K562 (cell line): ENCODE results near the gene LCTL. TPM values are rescaled to one million over a fixed set of nuclear protein-coding genes. Genes with fewer than 3 reads are reported as not detected.

Experiments
- CEBPB ChIP-seq: fragments of 450-650 bp; IDR thresholded peaks from 2 replicates; pipeline ENCODE4 v1.6.1; 2016; ENCODE audit warnings: missing genetic modification characterization, missing compliant biosample characterization
- GTF2F1 ChIP-seq: IDR thresholded peaks from 2 replicates; pipeline ENCODE4 v1.6.1; 2011; ENCODE audit warnings: low read depth, low read length, improper control_type of control experiment
- MEF2A ChIP-seq: IDR thresholded peaks from 2 replicates; pipeline ENCODE4 v1.6.1; 2011; ENCODE audit warnings: low read depth, mild to moderate bottlenecking, low read length, moderate library complexity; ENCODE audit not compliant: control insufficient read depth
- NELFE ChIP-seq: IDR thresholded peaks from 2 replicates; pipeline ENCODE4 v1.6.1; 2011; ENCODE audit warnings: mild to moderate bottlenecking; ENCODE audit not compliant: insufficient read depth, insufficient read length
- NONO ChIP-seq, 2 experiments: fragments of 200-400 bp in 1 of 2; fragments of 450-650 bp in 1 of 2; formaldehyde crosslinking in 1 of 2; IDR thresholded peaks; 2 replicates each; pipeline ENCODE4 v1.6.1; 2017; ENCODE audit warnings: low read depth in 2 of 2, mild to moderate bottlenecking in 2 of 2, moderate library complexity in 2 of 2, low read length in 1 of 2
- RBFOX2 ChIP-seq: fragments of 200-400 bp; formaldehyde crosslinking; IDR thresholded peaks from 2 replicates; pipeline ENCODE4 v1.6.1; 2017; ENCODE audit warnings: low read depth, mild to moderate bottlenecking, low read length, moderate library complexity
- SUPT5H ChIP-seq: fragments of 450-650 bp; IDR thresholded peaks from 2 replicates; pipeline ENCODE4 v1.6.1; 2016
- ZNF311 ChIP-seq: fragments of 250-450 bp; sonication (Bioruptor Pico); IDR thresholded peaks from 2 replicates; pipeline ENCODE4 v1.4.0; 2020; ENCODE audit warnings: mild to moderate bottlenecking, moderate library complexity
- ZNF316 ChIP-seq: fragments of 450-650 bp; IDR thresholded peaks from 2 replicates; pipeline ENCODE4 v1.6.1; 2016
- polyA plus RNA-seq, 8 experiments: library from polyadenylated mRNA; depleted of rRNA in 4 of 8; stranded (reverse) in 5 of 8; unstranded in 3 of 8; fragments of >200 nt; fragmentation: Nextera tagmentation in 2 of 8; fragmentation: Illumina TruSeq in 1 of 8; extraction: Ambion mirVana in 2 of 8; extraction: Trizol in 1 of 8; gene quantifications; 2 replicates each; pipeline versions ENCODE4 v1.2.1 to v1.2.3, GENCODE V29; 2011 to 2014; ENCODE audit warnings: inconsistent platforms in 1 of 8, missing spikeins in 1 of 8
- total RNA-seq, 7 experiments: library from RNA; depleted of rRNA in 6 of 7; stranded (reverse); fragments of >200 nt in 6 of 7; fragmentation: Illumina TruSeq in 2 of 7; extraction: Trizol in 2 of 7; gene quantifications; 2 replicates each; pipeline versions ENCODE4 v1.2.1 to v1.2.3, GENCODE V29; 2011 to 2021; ENCODE audit warnings: low replicate concordance in 1 of 7
- TF ChIP-seq, protein P1 (sequence below): fragments of 450-650 bp; IDR thresholded peaks from 2 replicates; pipeline ENCODE4 v1.6.1; 2016; ENCODE audit warnings: mild to moderate bottlenecking, moderate library complexity
- TF ChIP-seq, protein P2 (sequence below): sonication (generic); formaldehyde crosslinking; IDR thresholded peaks from 2 replicates; pipeline ENCODE4 v1.8.0; 2022; ENCODE audit warnings: mild to moderate bottlenecking, missing genetic modification reagents
- TF ChIP-seq, protein P3 (sequence below): fragments of 250-450 bp; sonication (Bioruptor Pico); IDR thresholded peaks from 2 replicates; pipeline ENCODE4 v1.5.0; 2021; ENCODE audit warnings: mild to moderate bottlenecking, borderline replicate concordance

The LCTL gene
- total and polyA plus RNA-seq, 9 of the 15 experiments (the other 6 are each of a cell fraction or from before 2014, with no cell fraction given): 0.08 to 0.31 (median 0.17) TPM; not detected in 6

DNA sequence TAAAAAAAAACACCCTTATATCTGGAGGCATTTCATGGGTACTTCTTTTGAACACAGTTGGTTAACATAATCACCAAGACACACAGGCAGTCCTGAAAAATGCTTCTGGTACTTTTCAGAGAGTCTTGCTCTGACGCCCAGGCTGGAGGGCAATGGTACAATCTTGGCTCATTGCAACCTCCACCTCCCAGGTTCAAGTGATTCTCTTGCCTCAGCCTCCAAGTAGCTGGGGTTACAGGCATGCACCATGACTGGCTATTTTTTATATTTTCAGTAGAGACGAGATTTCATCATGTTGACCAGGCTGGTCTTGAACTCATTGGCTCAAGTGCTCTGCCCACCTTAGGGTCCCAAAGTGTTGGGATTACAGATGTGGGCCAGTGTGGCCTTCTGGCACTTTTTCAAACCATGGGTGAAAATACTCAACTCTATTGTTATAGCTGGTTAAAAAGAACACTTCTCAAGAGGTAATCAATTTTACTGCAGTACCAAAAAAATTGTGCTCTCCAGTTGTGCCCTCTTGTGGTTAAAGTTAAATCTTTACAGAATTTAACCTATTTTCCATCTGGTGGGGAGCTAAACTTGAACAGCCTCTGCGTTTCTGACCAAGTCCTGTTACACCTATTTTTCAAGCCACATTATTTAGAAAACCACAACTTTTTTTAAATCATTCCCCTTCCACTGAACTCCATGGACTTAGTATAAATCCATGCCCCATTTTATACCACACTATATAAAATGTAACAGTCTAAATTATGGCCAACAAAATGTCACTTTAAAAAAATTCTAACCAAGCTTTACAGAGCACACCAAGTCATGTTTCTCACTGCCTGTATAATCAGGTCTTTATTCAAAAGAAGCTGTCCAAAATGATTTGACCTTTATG lies 67.1 kb downstream of the LCTL start (continued):
- TF ChIP-seq, protein P1, sequence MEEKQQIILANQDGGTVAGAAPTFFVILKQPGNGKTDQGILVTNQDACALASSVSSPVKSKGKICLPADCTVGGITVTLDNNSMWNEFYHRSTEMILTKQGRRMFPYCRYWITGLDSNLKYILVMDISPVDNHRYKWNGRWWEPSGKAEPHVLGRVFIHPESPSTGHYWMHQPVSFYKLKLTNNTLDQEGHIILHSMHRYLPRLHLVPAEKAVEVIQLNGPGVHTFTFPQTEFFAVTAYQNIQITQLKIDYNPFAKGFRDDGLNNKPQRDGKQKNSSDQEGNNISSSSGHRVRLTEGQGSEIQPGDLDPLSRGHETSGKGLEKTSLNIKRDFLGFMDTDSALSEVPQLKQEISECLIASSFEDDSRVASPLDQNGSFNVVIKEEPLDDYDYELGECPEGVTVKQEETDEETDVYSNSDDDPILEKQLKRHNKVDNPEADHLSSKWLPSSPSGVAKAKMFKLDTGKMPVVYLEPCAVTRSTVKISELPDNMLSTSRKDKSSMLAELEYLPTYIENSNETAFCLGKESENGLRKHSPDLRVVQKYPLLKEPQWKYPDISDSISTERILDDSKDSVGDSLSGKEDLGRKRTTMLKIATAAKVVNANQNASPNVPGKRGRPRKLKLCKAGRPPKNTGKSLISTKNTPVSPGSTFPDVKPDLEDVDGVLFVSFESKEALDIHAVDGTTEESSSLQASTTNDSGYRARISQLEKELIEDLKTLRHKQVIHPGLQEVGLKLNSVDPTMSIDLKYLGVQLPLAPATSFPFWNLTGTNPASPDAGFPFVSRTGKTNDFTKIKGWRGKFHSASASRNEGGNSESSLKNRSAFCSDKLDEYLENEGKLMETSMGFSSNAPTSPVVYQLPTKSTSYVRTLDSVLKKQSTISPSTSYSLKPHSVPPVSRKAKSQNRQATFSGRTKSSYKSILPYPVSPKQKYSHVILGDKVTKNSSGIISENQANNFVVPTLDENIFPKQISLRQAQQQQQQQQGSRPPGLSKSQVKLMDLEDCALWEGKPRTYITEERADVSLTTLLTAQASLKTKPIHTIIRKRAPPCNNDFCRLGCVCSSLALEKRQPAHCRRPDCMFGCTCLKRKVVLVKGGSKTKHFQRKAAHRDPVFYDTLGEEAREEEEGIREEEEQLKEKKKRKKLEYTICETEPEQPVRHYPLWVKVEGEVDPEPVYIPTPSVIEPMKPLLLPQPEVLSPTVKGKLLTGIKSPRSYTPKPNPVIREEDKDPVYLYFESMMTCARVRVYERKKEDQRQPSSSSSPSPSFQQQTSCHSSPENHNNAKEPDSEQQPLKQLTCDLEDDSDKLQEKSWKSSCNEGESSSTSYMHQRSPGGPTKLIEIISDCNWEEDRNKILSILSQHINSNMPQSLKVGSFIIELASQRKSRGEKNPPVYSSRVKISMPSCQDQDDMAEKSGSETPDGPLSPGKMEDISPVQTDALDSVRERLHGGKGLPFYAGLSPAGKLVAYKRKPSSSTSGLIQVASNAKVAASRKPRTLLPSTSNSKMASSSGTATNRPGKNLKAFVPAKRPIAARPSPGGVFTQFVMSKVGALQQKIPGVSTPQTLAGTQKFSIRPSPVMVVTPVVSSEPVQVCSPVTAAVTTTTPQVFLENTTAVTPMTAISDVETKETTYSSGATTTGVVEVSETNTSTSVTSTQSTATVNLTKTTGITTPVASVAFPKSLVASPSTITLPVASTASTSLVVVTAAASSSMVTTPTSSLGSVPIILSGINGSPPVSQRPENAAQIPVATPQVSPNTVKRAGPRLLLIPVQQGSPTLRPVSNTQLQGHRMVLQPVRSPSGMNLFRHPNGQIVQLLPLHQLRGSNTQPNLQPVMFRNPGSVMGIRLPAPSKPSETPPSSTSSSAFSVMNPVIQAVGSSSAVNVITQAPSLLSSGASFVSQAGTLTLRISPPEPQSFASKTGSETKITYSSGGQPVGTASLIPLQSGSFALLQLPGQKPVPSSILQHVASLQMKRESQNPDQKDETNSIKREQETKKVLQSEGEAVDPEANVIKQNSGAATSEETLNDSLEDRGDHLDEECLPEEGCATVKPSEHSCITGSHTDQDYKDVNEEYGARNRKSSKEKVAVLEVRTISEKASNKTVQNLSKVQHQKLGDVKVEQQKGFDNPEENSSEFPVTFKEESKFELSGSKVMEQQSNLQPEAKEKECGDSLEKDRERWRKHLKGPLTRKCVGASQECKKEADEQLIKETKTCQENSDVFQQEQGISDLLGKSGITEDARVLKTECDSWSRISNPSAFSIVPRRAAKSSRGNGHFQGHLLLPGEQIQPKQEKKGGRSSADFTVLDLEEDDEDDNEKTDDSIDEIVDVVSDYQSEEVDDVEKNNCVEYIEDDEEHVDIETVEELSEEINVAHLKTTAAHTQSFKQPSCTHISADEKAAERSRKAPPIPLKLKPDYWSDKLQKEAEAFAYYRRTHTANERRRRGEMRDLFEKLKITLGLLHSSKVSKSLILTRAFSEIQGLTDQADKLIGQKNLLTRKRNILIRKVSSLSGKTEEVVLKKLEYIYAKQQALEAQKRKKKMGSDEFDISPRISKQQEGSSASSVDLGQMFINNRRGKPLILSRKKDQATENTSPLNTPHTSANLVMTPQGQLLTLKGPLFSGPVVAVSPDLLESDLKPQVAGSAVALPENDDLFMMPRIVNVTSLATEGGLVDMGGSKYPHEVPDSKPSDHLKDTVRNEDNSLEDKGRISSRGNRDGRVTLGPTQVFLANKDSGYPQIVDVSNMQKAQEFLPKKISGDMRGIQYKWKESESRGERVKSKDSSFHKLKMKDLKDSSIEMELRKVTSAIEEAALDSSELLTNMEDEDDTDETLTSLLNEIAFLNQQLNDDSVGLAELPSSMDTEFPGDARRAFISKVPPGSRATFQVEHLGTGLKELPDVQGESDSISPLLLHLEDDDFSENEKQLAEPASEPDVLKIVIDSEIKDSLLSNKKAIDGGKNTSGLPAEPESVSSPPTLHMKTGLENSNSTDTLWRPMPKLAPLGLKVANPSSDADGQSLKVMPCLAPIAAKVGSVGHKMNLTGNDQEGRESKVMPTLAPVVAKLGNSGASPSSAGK: no peak
- TF ChIP-seq, protein P2, sequence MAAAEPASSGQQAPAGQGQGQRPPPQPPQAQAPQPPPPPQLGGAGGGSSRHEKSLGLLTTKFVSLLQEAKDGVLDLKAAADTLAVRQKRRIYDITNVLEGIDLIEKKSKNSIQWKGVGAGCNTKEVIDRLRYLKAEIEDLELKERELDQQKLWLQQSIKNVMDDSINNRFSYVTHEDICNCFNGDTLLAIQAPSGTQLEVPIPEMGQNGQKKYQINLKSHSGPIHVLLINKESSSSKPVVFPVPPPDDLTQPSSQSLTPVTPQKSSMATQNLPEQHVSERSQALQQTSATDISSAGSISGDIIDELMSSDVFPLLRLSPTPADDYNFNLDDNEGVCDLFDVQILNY (CRISPR knock-in tag): no peak
- no peak for TF ChIP-seq ZNF311
- TF ChIP-seq MEF2A: no peak
- TF ChIP-seq NELFE: no peak
- 0 out of 4 replicates have a peak, but pooled peaks of 1 of the 2 experiments have one; percentile 10 for TF ChIP-seq NONO (IDR thresholded peaks at IDR 0.05; ENCODE audit: low read depth in 2 of 2, low read length in 1 of 2)
- TF ChIP-seq RBFOX2: peak; percentile 37; the same call in 1 of the 2 replicates
- 0 out of 2 replicates have a peak, but pooled peaks have one; percentile 7 for TF ChIP-seq ZNF316
- TF ChIP-seq CEBPB (tag): no peak
- TF ChIP-seq SUPT5H: peak; percentile 37
- no peak for TF ChIP-seq GTF2F1
- TF ChIP-seq, protein P3, sequence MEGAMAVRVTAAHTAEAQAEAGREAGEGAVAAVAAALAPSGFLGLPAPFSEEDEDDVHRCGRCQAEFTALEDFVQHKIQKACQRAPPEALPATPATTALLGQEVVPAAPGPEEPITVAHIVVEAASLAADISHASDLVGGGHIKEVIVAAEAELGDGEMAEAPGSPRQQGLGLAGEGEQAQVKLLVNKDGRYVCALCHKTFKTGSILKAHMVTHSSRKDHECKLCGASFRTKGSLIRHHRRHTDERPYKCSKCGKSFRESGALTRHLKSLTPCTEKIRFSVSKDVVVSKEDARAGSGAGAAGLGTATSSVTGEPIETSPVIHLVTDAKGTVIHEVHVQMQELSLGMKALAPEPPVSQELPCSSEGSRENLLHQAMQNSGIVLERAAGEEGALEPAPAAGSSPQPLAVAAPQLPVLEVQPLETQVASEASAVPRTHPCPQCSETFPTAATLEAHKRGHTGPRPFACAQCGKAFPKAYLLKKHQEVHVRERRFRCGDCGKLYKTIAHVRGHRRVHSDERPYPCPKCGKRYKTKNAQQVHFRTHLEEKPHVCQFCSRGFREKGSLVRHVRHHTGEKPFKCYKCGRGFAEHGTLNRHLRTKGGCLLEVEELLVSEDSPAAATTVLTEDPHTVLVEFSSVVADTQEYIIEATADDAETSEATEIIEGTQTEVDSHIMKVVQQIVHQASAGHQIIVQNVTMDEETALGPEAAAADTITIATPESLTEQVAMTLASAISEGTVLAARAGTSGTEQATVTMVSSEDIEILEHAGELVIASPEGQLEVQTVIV (CRISPR knock-in tag): no peak
